Nephron (organoid): ENCODE data around the gene BORCS5.
"Not testable (repeated sequence)": the region's sequence is repeated elsewhere in the genome, so short reads cannot be mapped to it uniquely, and the experiment has no call there.

Experiments used
- H3K27ac Mint-ChIP-seq, 3 experiments: 2 replicates each; pipeline ENCODE4 v1.8.0; 2020; ENCODE audit warnings: mixed read lengths in 3 of 3, mild to moderate bottlenecking in 2 of 3, moderate library complexity in 1 of 3
- H3K27me3 Mint-ChIP-seq: 2 replicates; pipeline ENCODE4 v1.8.0; 2021; ENCODE audit warnings: low read depth, mild to moderate bottlenecking, moderate library complexity, mixed read lengths
- H3K36me3 Mint-ChIP-seq: 2 replicates; pipeline ENCODE4 v1.8.0; 2020; ENCODE audit warnings: low read depth, mixed read lengths
- H3K4me1 Mint-ChIP-seq: 2 replicates; pipeline ENCODE4 v1.8.0; 2020; ENCODE audit warnings: mixed read lengths
- H3K4me3 Mint-ChIP-seq, 3 experiments: 2 replicates each; pipeline ENCODE4 v1.8.0; 2020; ENCODE audit warnings: mild to moderate bottlenecking in 3 of 3, mixed read lengths in 3 of 3, moderate library complexity in 2 of 3
- H3K9me3 Mint-ChIP-seq: 2 replicates; pipeline ENCODE4 v1.8.0; 2020; ENCODE audit warnings: mixed read lengths
- CTCF ChIP-seq, 3 experiments: fragments of 200-600 bp; sonication (generic); IDR thresholded peaks; one replicate each; pipeline ENCODE4 v1.5.0; 2021; ENCODE audit warnings: antibody characterized with exemption in 3 of 3; ENCODE audit not compliant: unreplicated experiment in 3 of 3

BORCS5 gene

GRCh38 chr12:12406762-12407161, 49.9 kb downstream of the BORCS5 start:
- Mint-ChIP-seq H3K9me3 (peaks cover 9% of the 10 kb centered on the region), H3K27ac (no peak overlapping the region), H3K4me1 (no peaks in the 10 kb centered on the region), H3K4me3 (no peak overlapping the region), H3K27me3 (no peaks in the 10 kb centered on the region), H3K36me3 (peaks cover 14% of the 10 kb centered on the region)
- no peak for TF ChIP-seq CTCF (IDR thresholded peaks at IDR 0.05; ENCODE audit: unreplicated experiment in 3 of 3)

- peaks cover 18% of the 10 kb centered on the region for H3K9me3 Mint-ChIP-seq
- peaks cover 21% of the 10 kb centered on the region for H3K36me3 Mint-ChIP-seq
- H3K4me3 Mint-ChIP-seq: no peak overlapping the region
These were observed 51.4 kb downstream of the BORCS5 start for GRCh38 chr12:12408265-12408690.

GRCh38 chr12:12409337-12409736, 52.5 kb downstream of the BORCS5 start:
- H3K4me1 Mint-ChIP-seq, H3K27me3 Mint-ChIP-seq, H3K4me3 Mint-ChIP-seq, H3K27ac Mint-ChIP-seq: not testable (repeated sequence)
- H3K9me3 Mint-ChIP-seq: peaks cover 18% of the 10 kb centered on the region
- H3K36me3 Mint-ChIP-seq: peaks cover 21% of the 10 kb centered on the region

More at GRCh38 chr12:12408265-12408690, 51.4 kb downstream of the BORCS5 start:
- Mint-ChIP-seq H3K4me1 (no peaks in the 10 kb centered on the region), H3K27ac (no peak overlapping the region), H3K27me3 (no peaks in the 10 kb centered on the region)
- TF ChIP-seq CTCF (IDR thresholded peaks at IDR 0.05; ENCODE audit: unreplicated experiment in 3 of 3): no peak

DNA sequence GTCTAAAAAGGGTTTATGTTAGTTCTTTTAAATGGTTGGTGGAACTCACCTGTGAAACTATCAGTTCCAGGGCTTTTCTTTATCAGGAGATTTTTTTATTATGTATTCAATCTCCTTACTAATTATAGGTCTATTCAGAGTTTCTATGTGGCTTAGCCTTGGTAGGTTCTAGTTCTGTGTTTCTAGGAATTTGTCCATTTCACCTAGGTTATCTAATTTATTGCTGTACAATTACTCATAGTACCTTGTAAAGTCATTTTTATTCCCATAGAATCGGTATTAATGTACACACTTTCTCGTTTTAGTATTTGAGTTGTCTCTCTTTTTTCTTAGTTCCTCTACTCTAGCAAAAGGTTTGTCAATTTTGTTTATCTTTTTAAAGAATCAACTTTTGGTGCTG, 59.0 kb downstream of the BORCS5 start:
- Mint-ChIP-seq H3K4me1 (no peaks in the 10 kb centered on the region), H3K4me3 (no peak overlapping the region), H3K9me3 (peaks cover 38% of the 10 kb centered on the region), H3K27me3 (no peaks in the 10 kb centered on the region), H3K27ac (no peak overlapping the region), H3K36me3 (peaks cover 38% of the 10 kb centered on the region)
- no peak for TF ChIP-seq CTCF (IDR thresholded peaks at IDR 0.05; ENCODE audit: unreplicated experiment in 3 of 3)

DNA sequence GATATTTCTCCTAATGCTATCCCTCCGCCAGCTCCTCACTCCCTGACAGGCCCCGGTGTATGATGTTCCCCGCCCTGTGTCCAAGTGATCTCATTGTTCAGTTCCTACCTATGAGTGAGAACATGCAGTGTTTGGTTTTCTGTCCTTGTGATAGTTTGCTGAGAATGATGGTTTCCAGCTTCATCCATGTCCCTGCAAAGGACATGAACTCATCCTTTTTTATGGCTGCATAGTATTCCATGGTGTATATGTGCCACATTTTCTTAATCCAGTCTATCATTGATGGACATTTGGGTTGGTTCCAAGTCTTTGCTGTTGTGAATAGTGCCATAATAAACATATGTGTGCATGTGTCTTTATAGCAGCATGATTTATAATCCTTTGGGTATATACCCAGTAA, 62.3 kb downstream of the BORCS5 start:
- peaks cover 47% of the 10 kb centered on the region for H3K36me3 Mint-ChIP-seq
- not testable (repeated sequence) for H3K27ac Mint-ChIP-seq, H3K4me1 Mint-ChIP-seq, H3K4me3 Mint-ChIP-seq, H3K27me3 Mint-ChIP-seq
- peaks cover 53% of the 10 kb centered on the region for H3K9me3 Mint-ChIP-seq

DNA sequence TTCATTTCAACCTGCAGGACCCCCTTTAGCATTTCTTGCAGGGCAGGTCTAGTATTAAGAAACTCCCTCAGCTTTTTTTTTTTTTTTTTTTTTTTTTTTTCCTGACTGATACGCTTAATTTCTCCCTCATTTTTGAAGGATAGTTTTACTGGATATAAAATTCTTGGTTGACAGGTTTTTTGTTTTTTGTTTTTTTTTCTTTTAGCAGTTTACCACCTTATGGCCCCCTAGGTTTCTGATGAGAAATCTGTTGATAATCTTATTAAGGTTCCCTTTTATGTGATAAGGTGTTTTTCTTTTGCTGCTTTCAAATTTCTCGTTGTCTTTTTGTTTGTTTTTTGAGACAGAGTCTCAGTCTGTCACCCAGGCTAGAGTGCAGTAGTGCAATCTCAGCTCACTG, 66.5 kb downstream of the BORCS5 start:
- Mint-ChIP-seq H3K27ac (no peak overlapping the region), H3K4me3 (no peak overlapping the region), H3K27me3 (no peaks in the 10 kb centered on the region), H3K36me3 (peaks cover 47% of the 10 kb centered on the region), H3K9me3 (peaks cover 53% of the 10 kb centered on the region), H3K4me1 (no peaks in the 10 kb centered on the region)
- no peak for TF ChIP-seq CTCF (IDR thresholded peaks at IDR 0.05; ENCODE audit: unreplicated experiment in 3 of 3)

GRCh38 chr12:12425001-12425400, 68.1 kb downstream of the BORCS5 start:
- no peak overlapping the region for H3K27ac Mint-ChIP-seq
- H3K4me1 Mint-ChIP-seq: no peaks in the 10 kb centered on the region
- H3K9me3 Mint-ChIP-seq: peaks cover 48% of the 10 kb centered on the region
- TF ChIP-seq CTCF (IDR thresholded peaks at IDR 0.05; ENCODE audit: unreplicated experiment in 3 of 3): no peak
- no peak overlapping the region for H3K4me3 Mint-ChIP-seq
- no peaks in the 10 kb centered on the region for H3K27me3 Mint-ChIP-seq
- H3K36me3 Mint-ChIP-seq: peaks cover 42% of the 10 kb centered on the region
